Endothelial cell (in vitro differentiated cells): ENCODE results near the gene PHLDB2. TPM values are rescaled to one million over a fixed set of nuclear protein-coding genes. Genes with fewer than 3 reads are reported as not detected.

Source experiments
- DNase-seq: peaks from one replicate; pipeline ENCODE4 v3.0.0; 2021; ENCODE audit warnings: low spot score
- H3K27ac Mint-ChIP-seq: one replicate; pipeline ENCODE4 v1.8.0; 2021; ENCODE audit warnings: mixed read lengths, inconsistent platforms; ENCODE audit not compliant: unreplicated experiment
- H3K27me3 Mint-ChIP-seq: one replicate; pipeline ENCODE4 v1.8.0; 2021; ENCODE audit warnings: mild to moderate bottlenecking, moderate library complexity, mixed read lengths, inconsistent platforms; ENCODE audit not compliant: unreplicated experiment
- H3K36me3 Mint-ChIP-seq: one replicate; pipeline ENCODE4 v1.8.0; 2021; ENCODE audit warnings: mild to moderate bottlenecking, low read depth, mixed read lengths, inconsistent platforms; ENCODE audit not compliant: unreplicated experiment
- H3K4me1 Mint-ChIP-seq: one replicate; pipeline ENCODE4 v1.8.0; 2021; ENCODE audit warnings: mild to moderate bottlenecking, mixed read lengths, inconsistent platforms; ENCODE audit not compliant: unreplicated experiment
- H3K4me3 Mint-ChIP-seq: one replicate; pipeline ENCODE4 v1.8.0; 2021; ENCODE audit warnings: mild to moderate bottlenecking, mixed read lengths, inconsistent platforms; ENCODE audit not compliant: unreplicated experiment
- H3K9me3 Mint-ChIP-seq: one replicate; pipeline ENCODE4 v1.8.0; 2021; ENCODE audit warnings: mixed read lengths, inconsistent platforms; ENCODE audit not compliant: unreplicated experiment
- CTCF ChIP-seq: fragments of 200-600 bp; sonication (generic); IDR thresholded peaks from one replicate; pipeline ENCODE4 v1.5.0; 2021; ENCODE audit warnings: antibody characterized with exemption; ENCODE audit not compliant: unreplicated experiment
- total RNA-seq: library from RNA; stranded (reverse); fragmentation: NEBNext Ultra II Directional; extraction: Animal tissue kit (Norgen Biotek cat#: 25700); gene quantifications from one replicate; pipeline ENCODE4 v1.2.1, GENCODE V29; 2021; ENCODE audit not compliant: unreplicated experiment

The PHLDB2 gene
- total RNA-seq, 1 donor from 2014 or later: 47.8 TPM

- Mint-ChIP-seq H3K4me3 (no peak overlapping the region), H3K9me3 (peaks cover 6% of the 10 kb centered on the region), H3K4me1 (peaks cover 8% of the 10 kb centered on the region)
Observed at GRCh38 chr3:111904376-111905241, 45.5 kb downstream of the PHLDB2 start.

GRCh38 chr3:111906656-111907055 lies 47.6 kb downstream of the PHLDB2 start:
- Mint-ChIP-seq H3K9me3 (no peaks in the 10 kb centered on the region), H3K27me3 (peaks cover 3% of the 10 kb centered on the region), H3K36me3 (peaks cover 8% of the 10 kb centered on the region), H3K4me3 (no peak overlapping the region), H3K4me1 (peaks cover 22% of the 10 kb centered on the region), H3K27ac (no peak overlapping the region)
- no peak for TF ChIP-seq CTCF
- no peak for DNase-seq

More at GRCh38 chr3:111904376-111905241, 45.5 kb downstream of the PHLDB2 start:
- Mint-ChIP-seq H3K27ac (no peak overlapping the region), H3K27me3 (peaks cover 2% of the 10 kb centered on the region), H3K36me3 (peaks cover 16% of the 10 kb centered on the region)
- DNase-seq: no peak
- TF ChIP-seq CTCF: no peak

GRCh38 chr3:111907151-111907550 lies 48.1 kb downstream of the PHLDB2 start:
- Mint-ChIP-seq H3K4me3 (no peak overlapping the region), H3K9me3 (no peaks in the 10 kb centered on the region), H3K27ac (no peak overlapping the region), H3K4me1 (peaks cover 23% of the 10 kb centered on the region), H3K27me3 (peaks cover 3% of the 10 kb centered on the region), H3K36me3 (peaks cover 8% of the 10 kb centered on the region)
- DNase-seq: no peak
- no peak for TF ChIP-seq CTCF

DNA sequence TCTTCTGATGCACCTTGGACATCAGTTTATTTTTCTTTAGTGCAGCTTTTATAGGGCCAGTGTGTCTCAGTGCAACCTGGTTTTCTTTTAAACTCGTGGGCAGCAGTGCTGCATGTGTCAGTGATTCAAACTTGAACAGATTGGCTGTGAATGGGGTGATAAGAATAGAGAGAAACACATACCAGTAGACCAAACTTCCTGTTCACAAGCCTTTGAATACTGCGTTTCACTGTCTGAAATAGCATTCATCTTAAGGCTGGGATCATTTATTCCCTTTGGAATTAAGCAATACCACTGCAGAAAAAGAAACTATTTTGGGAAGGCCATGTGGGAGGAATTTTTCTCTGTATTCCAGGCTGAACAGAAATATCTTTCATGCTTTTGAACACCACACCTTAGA lies 51.7 kb downstream of the PHLDB2 start:
- no peaks in the 10 kb centered on the region for H3K9me3 Mint-ChIP-seq
- no peak overlapping the region for H3K27ac Mint-ChIP-seq
- H3K36me3 Mint-ChIP-seq: peaks cover 7% of the 10 kb centered on the region
- H3K4me1 Mint-ChIP-seq: peaks cover 34% of the 10 kb centered on the region
- no peak for TF ChIP-seq CTCF
- peaks cover 3% of the 10 kb centered on the region for H3K27me3 Mint-ChIP-seq
- no peak for DNase-seq
- no peak overlapping the region for H3K4me3 Mint-ChIP-seq

GRCh38 chr3:111911446-111911845 lies 52.4 kb downstream of the PHLDB2 start:
- no peaks in the 10 kb centered on the region for H3K9me3 Mint-ChIP-seq
- H3K27ac Mint-ChIP-seq: peak overlapping the region; percentile 27
- no peak for TF ChIP-seq CTCF

More at GRCh38 chr3:111911446-111911845, 52.4 kb downstream of the PHLDB2 start:
- Mint-ChIP-seq H3K27me3 (peaks cover 3% of the 10 kb centered on the region), H3K4me1 (peaks cover 38% of the 10 kb centered on the region), H3K36me3 (peaks cover 10% of the 10 kb centered on the region), H3K4me3 (no peak overlapping the region)
- DNase-seq: no peak
